Cerebellar nuclear complex (tissue), 1 donor: Measurements from ENCODE around the gene ISYNA1.
A peak's percentile ranks its signal among the peaks of the same experiment; 100 is the strongest.

Experiments used
- DNase-seq, 2 experiments: peaks; one replicate each; lab custom pipeline; 2025; lab: John Stamatoyannopoulos, UW

The ISYNA1 gene

DNA sequence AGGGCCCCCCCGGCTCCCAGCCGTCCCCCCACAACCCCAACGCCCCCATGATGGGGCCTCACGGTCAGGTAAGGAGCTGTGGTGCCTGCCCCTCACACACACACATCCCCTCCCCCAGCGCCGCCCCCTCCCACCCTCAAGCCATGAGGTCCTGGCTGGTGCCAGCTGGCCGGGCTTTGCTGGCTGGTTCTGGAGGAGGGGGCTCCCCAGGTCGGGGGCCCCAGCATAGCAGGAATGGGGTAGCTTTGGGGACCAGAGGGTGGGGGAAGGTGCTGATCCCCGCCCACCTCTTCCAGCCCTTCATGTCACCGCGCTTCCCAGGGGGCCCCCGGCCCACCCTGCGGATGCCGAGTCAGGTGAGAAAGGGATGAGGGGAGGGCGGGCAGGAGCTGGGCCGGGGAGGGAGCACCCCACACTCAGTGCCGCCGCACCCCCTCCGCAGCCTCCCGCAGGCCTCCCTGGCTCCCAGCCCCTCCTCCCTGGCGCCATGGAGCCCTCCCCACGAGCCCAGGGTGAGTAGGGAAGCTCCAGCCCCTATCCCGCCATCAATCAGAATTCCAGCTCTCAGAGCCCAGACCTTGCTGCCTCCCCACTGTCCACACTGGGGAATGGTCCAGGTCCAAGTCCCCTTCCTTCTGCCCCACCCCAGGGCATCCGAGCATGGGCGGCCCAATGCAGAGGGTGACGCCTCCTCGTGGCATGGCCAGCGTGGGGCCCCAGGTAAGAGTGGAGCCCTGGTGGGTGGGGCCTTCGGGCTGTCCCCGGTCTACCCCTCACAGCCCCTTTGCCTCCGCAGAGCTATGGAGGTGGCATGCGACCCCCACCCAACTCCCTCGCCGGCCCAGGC, 6.4 kb downstream of the ISYNA1 start:
- no peak for DNase-seq

- DNase-seq, result no peak
These were observed 7.4 kb downstream of the ISYNA1 start for GRCh38 chr19:18430417-18431144.

DNA sequence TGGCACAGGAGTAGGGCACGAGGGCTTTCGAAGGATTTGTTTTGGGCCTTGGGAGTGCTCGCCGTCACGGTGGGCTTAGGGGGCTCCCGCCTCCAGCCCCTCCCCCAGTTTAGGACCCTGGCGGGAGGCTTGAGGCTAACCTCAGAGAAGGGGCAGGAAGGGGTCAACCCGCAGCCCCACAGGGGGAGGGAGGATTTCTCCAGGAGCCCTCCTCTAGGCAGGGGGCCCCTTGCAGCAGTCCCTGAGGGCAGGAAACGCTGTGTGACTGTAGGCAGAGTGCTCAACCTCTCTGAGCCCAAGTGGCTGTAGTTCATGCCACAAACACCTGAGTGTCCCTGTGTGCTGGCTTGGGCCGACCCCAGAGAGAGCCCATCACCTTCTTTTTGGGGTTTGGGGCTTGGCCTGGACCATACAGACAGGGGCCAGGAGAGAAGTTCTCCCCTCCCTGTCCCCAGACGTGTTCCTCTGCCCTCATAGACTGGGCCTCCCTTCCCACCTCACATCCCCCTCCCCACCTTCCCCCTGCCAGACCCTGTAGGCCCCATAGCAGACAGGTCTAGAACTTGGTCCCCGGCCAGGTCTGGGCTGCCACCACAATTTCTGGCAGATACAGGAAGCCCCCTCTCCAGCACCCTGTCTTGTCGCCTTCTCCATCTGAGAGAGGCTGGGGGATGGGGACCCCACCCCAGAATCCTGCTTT, 8.1 kb downstream of the ISYNA1 start:
- no peak for DNase-seq

GRCh38 chr19:18428787-18429674, 8.9 kb downstream of the ISYNA1 start:
- DNase-seq, result peak in 1 of 2 experiments; percentile 35

DNA sequence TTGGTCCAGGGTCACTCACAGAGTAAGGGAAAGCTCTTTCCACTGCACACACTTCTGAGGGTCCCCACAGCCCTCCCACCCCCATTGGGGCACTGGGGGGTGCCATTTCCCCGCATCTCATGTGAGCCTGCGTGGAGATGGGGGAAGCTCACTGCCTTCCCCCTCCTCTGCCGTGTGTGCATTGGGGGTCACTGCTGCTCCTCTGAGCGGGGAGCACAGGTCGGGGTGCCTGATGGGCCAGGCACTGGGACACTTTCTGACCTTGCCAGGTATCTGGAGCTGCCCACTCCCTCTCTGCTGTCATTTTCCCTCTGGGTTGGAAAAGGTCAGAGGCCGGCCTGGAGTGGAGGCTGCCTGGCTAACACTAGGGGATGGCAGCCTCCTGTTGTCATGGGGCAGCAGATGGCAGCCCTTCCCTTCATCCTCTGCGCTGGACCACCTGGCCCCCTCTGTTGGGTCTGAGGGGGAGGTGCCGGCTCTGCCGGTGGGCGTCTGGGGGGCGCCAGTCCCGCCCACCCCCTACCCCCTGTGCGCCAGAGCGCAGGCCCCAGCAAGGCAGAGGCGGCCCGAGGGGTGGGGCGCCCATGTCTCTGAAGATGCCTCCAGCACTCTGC, 9.7 kb downstream of the ISYNA1 start:
- DNase-seq, result no peak

- no peak for DNase-seq
These were observed 10.2 kb downstream of the ISYNA1 start for GRCh38 chr19:18427743-18428113.

GRCh38 chr19:18427080-18427742, 10.7 kb downstream of the ISYNA1 start:
- no peak for DNase-seq

- no peak for DNase-seq
These were observed 11.5 kb downstream of the ISYNA1 start for GRCh38 chr19:18426416-18426767.

- DNase-seq, result no peak
These were observed 12.2 kb downstream of the ISYNA1 start for GRCh38 chr19:18425515-18426415.

- DNase-seq, result no peak
These were observed 12.9 kb downstream of the ISYNA1 start for GRCh38 chr19:18424890-18425514.

DNA sequence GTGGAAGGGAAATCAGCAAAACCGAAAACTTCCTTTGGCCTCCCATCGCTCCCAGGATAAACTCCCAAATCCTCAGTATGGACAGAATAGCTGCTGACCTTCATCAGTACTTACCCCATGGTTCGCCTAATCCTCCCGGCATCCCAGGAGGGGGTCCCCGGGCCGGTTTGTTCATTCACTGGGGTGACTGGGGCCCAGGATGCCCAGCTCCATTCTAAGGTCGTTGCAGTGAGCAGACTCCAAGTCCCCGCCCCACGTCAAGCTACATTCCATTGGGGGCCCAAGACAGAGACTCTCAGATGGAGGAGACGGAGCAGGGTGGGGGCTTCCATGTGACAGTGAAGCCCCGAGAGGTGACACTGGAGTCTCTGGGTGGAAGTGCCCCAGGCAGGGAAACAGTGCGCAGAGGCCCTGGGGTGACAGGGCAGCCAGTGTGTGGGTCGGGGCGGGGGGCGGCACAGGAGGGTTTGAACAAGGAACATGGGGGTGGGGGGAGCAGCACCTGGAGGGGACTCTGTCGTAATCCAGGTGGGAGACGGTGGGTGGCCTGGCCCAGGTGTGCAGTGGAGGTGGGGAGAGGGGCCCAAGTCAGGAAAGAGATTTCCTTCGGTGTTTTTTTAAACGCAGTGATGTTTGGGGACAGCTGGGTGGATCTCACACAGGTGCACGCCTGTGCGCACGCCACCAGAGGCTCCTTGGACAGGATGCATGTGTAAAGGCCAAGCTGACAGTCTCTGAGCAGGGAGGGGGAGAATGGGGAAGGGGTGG, 13.6 kb downstream of the ISYNA1 start:
- DNase-seq, result no peak

GRCh38 chr19:18423258-18424020, 14.5 kb downstream of the ISYNA1 start:
- DNase-seq, result no peak

DNA sequence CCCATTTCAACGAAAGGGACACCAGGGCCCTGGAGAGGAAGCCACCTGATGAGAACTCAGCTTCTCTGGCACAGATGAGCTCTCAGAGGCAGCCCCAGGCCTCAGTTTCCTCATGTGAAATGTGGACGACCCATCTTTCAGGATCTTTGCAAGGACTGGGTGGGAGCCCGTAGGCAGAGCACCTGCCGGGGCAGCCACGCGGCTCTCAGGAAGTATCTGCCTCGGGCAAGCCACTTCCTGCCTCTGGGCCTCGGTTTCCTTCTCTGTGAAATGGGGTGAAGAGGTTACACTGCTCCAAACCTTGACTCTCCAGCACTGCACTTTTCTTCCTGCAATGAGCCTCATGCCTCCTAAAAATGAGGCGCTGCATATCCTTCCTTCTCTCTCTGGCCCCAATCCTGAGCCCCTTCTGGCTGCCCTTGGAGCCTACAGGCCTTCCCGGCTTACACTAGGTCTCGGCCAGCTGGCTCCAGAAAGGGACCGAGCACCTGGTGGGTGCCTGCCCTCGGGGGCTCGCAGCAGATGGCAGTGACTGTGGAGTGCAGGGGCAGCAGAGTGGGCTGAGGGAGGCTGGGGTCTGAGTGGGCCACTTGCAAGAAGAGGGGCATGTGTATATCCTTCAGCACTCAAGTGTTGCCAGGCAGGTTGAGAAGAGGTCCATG, 15.3 kb downstream of the ISYNA1 start:
- DNase-seq, result no peak

- DNase-seq, result no peak
These were observed 16.5 kb downstream of the ISYNA1 start for GRCh38 chr19:18421371-18421959.

GRCh38 chr19:18420930-18421329, 17.0 kb downstream of the ISYNA1 start:
- no peak for DNase-seq

GRCh38 chr19:18419699-18420460, 18.1 kb downstream of the ISYNA1 start:
- no peak for DNase-seq
